ENCODE results near the gene ZSWIM4. TPM values are rescaled to one million over a fixed set of nuclear protein-coding genes. Genes with fewer than 3 reads are reported as not detected.
A peak's percentile ranks its signal among the peaks of the same experiment; 100 is the strongest.

The ZSWIM4 gene
- total and polyA plus RNA-seq, 7 donors: 0.60 to 4.4 (median 3.2) TPM

DNA sequence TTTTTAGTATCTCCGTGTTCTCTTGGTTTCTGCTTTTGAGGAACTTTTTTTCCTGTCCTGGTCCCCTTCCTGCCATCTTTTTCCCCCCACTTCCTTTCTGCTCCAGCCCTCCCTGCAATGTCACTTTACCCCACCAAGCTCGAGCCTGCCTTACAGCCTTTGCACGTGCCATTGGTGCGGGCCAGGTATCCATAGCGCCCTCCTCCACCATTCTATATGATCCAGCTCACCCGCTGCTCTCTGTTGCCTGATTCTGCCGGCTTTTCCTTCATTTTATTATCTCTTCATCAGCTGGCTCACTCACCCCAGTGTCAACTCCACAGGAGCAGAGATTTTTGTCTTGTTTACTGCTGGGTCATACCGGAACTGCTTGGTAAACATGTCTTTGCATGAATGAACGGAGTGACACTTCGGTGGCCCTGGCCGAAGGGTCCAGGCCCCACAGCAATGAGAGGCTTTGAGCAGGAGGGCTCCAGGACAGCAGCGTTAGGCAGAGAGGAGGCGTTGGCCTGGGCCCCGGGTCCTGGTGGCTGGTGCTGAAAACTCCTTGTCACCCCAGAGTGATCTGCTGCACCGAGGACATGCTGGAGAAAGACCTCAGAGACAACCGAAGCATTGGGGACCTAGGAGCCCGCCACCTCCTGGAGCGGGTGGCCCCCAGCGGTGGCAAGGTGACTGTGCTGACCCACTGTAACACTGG is 29.7 kb upstream of the ZSWIM4 start:
- DNase-seq: no peak
- Histone ChIP-seq H3K4me1 (peaks cover 0 to 24% (median 12%) of the 10 kb centered on the region in 4 donors), H3K4me3 (peak overlapping the region; percentile 56 to 90 (median 78)), H3K27ac (peak overlapping the region; percentile 72 to 90 (median 82)), H3K9me3 (no peaks in the 10 kb centered on the region), H3K36me3 (peaks cover 7 to 52% (median 38%) of the 10 kb centered on the region in 4 donors), H3K27me3 (no peaks in the 10 kb centered on the region)
- intact Hi-C loops (cut with DNase I): no loop called here
- no peak for TF ChIP-seq POLR2A (IDR thresholded peaks at IDR 0.05)
- TF ChIP-seq EP300 (IDR thresholded peaks at IDR 0.05): no peak
- TF ChIP-seq POLR2AphosphoS5 (IDR thresholded peaks at IDR 0.05): no peak
- TF ChIP-seq, protein P1, sequence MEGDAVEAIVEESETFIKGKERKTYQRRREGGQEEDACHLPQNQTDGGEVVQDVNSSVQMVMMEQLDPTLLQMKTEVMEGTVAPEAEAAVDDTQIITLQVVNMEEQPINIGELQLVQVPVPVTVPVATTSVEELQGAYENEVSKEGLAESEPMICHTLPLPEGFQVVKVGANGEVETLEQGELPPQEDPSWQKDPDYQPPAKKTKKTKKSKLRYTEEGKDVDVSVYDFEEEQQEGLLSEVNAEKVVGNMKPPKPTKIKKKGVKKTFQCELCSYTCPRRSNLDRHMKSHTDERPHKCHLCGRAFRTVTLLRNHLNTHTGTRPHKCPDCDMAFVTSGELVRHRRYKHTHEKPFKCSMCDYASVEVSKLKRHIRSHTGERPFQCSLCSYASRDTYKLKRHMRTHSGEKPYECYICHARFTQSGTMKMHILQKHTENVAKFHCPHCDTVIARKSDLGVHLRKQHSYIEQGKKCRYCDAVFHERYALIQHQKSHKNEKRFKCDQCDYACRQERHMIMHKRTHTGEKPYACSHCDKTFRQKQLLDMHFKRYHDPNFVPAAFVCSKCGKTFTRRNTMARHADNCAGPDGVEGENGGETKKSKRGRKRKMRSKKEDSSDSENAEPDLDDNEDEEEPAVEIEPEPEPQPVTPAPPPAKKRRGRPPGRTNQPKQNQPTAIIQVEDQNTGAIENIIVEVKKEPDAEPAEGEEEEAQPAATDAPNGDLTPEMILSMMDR (IDR thresholded peaks at IDR 0.05): no peak
- 60 to 61% methylated on average over 19 of the region's 19 CpGs for WGBS, 2 donors

DNA sequence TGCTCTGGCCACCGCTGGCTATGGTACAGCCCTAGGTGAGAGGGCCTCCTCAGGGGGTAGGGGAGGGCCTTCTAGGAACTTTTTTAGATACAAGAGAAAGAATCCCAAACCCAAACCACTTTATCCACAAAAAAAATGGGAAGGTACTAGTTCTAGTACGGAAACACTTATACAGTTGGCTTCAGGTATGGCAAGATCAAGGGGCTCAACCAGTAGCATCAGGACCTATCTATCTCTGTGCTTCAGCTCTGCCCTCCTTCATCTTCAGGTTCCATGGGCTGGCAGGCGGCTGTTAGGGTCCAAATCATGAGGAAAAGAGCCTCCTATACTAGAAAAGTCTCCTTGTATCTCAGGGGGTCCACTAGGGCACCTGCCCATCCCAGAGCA is 29.2 kb upstream of the ZSWIM4 start:
- Histone ChIP-seq H3K9me3 (no peaks in the 10 kb centered on the region), H3K4me3 (no peak overlapping the region), H3K27ac (peak overlapping the region in 3 of 4 donors; percentile 80 to 90 (median 83)), H3K27me3 (no peaks in the 10 kb centered on the region), H3K36me3 (peaks cover 7 to 52% (median 36%) of the 10 kb centered on the region in 4 donors), H3K4me1 (peaks cover 0 to 24% (median 12%) of the 10 kb centered on the region in 4 donors)
- intact Hi-C loops (cut with DNase I): no loop called here
- DNase-seq: no peak
- TF ChIP-seq, protein P1 (IDR thresholded peaks at IDR 0.05): no peak
- TF ChIP-seq POLR2A (IDR thresholded peaks at IDR 0.05) (no peak), EP300 (IDR thresholded peaks at IDR 0.05) (no peak), POLR2AphosphoS5 (IDR thresholded peaks at IDR 0.05) (no peak)
- 96% methylated on average over 3 of the region's 3 CpGs for WGBS, 2 donors

DNA sequence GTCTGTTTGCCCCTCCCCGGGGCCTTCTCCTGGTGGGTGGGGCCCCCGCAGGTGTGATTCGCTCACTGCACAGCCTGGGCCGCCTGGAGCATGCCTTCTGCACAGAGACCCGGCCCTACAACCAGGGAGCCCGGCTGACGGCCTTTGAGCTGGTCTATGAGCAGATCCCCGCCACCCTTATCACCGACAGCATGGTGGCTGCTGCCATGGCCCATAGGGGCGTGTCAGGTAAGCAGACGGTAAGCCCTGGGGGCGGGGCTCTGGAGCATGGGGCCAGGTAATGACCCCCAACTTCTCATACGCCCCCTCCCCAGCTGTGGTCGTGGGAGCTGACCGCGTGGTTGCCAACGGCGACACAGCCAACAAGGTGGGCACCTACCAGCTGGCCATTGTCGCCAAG is 26.7 kb upstream of the ZSWIM4 start:
- no peak overlapping the region for H3K27ac ChIP-seq
- intact Hi-C loops (cut with DNase I): no loop called here
- H3K9me3 ChIP-seq: no peaks in the 10 kb centered on the region
- no peak for DNase-seq
- H3K4me1 ChIP-seq: peaks cover 0 to 26% (median 13%) of the 10 kb centered on the region in 4 donors
- TF ChIP-seq, protein P1 (IDR thresholded peaks at IDR 0.05): no peak
- TF ChIP-seq POLR2A (IDR thresholded peaks at IDR 0.05) (no peak), EP300 (IDR thresholded peaks at IDR 0.05) (no peak), POLR2AphosphoS5 (IDR thresholded peaks at IDR 0.05) (no peak)
- H3K36me3 ChIP-seq: peaks cover 0 to 46% (median 22%) of the 10 kb centered on the region in 4 donors
- H3K4me3 ChIP-seq: no peak overlapping the region
- 92 to 93% methylated on average over 19 of the region's 19 CpGs for WGBS, 2 donors
- no peaks in the 10 kb centered on the region for H3K27me3 ChIP-seq

DNA sequence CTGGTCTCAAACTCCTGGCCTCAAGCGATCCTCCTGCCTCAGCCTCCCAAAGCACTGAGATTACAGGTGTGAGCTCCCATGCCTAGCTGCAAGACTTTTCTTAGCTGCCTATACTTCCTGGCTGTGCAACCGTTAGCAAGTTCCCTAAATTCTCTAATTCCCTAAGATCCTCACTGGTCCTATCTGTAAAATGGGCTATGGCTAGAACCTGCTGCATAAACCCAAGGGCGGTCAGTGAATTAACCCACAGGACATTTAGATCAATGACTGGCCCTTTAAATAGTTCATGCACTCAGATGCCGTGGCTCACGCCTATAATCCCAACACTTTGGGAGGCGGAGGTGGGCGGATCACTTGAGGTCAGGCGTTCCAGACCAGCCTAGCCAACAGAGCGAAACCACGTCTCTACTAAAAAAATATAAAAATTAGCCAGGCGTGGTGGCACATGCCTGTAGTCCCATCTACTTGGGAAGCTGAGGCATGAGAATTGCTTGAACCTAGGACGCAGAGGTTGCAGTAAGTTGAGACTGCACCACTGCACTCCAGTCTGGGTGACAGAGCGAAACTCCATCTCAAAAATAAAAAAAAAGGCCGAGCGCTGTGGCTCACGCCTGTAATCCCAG is 25.1 kb upstream of the ZSWIM4 start:
- no peak overlapping the region for H3K27ac ChIP-seq
- no peak overlapping the region for H3K4me3 ChIP-seq
- H3K27me3 ChIP-seq: no peaks in the 10 kb centered on the region
- DNase-seq: no peak
- no peaks in the 10 kb centered on the region for H3K9me3 ChIP-seq
- 80 to 92% methylated on average over 16 of the region's 16 CpGs for WGBS, 2 donors
- TF ChIP-seq EP300 (IDR thresholded peaks at IDR 0.05): no peak
- no peak for TF ChIP-seq POLR2AphosphoS5 (IDR thresholded peaks at IDR 0.05)
- TF ChIP-seq POLR2A (IDR thresholded peaks at IDR 0.05): no peak
- TF ChIP-seq, protein P1 (IDR thresholded peaks at IDR 0.05): no peak
- H3K4me1 ChIP-seq: peaks cover 0 to 26% (median 19%) of the 10 kb centered on the region in 4 donors
- H3K36me3 ChIP-seq: peaks cover 0 to 46% (median 22%) of the 10 kb centered on the region in 4 donors
- intact Hi-C loops (cut with DNase I): no loop called here
